NCI-H1092 treated with DMSO at 0.1 percent for 48 hours (cell line): ENCODE measurements around the gene SPAG5.

Experiments used
- DNase-seq: peaks from one replicate; lab custom pipeline; 2025; lab: John Stamatoyannopoulos, UW

SPAG5 gene

GRCh38 chr17:28541439-28541838, 57.4 kb downstream of the SPAG5 start:
- DNase-seq = no peak

DNA sequence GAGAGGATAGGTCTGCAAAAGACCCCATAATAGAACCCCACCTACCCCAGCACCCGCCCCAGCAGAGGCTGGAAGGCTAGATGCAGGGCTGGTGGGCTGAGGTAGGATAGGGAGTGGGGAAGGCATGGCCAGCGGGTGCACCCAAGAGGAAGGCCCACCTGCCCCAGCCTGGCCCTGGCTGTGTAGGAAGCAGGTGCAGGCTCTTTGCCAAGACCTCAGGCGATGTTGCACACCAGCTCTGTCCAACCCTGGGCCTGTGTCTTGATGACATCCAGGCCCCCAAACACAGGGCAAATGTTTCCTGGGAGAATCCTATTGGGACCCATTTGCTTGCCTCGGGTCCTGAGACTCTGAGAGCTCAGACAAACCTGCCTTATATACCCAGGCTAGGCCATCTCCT, 58.6 kb downstream of the SPAG5 start:
- no peak for DNase-seq

GRCh38 chr17:28538296-28538895, 60.4 kb downstream of the SPAG5 start:
- no peak for DNase-seq

- no peak for DNase-seq
These were observed 61.6 kb downstream of the SPAG5 start for GRCh38 chr17:28537219-28537610.

- DNase-seq = no peak
These were observed 62.1 kb downstream of the SPAG5 start for GRCh38 chr17:28536532-28537218.

DNA sequence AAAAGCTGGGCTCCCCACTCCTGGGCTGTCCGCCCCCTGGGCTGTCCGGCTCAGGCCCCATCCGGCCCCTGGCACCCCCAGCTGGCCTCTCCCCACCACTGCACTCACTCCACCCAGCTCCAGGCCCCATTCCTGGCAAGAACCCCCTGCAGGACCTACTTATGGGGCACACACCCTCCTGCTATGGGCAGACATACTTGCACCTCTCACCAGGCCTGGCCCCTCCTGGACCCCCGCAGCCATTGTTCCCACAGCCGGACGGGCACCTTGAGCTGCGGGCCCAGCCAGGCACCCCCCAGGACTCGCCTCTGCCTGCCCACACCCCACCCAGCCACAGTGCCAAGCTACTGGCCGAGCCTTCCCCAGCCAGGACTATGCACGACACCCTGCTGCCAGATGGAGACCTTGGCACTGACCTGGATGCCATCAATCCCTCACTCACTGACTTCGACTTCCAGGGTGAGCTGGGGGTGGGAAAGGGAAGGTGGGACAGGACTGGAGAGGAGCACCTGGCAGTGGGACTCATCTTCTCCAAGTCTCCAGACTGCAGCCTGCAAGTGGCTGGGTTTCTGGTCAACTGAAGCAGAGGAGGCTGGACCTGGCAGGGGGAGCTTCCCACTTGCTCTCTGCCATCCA, 64.0 kb downstream of the SPAG5 start:
- no peak for DNase-seq

DNA sequence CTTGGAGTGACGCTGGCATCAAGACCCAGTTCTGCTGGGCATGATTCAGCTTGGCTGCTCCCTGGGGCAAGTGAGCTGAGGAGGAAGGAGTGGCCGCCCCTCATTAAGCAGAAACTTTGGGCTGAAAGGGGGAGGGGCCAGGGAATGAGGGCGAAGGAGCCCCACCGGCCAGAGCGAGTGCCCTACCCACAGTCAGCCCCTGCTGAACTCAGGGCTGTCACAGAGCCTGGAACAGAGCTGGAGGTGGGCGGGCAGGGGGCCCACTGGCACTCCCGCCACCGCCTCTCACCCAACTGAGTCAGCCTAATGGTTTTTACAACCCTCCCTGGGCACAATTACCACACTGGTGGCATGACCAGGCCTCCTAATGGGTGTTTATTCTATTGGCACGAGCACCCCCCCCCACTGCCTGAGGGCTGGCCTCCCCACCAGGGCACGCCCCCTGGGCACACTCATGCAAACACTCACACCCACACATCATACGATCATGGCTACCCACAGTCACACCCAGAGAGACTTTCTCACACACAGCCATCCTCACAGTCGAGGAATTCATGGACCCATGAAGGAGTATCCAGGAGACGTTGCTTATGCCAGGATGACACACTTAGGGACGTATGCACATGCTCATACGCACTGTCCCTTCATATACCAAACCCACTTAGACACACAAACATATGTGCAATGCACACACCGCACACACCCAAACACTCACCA, 65.6 kb downstream of the SPAG5 start:
- DNase-seq = no peak

DNA sequence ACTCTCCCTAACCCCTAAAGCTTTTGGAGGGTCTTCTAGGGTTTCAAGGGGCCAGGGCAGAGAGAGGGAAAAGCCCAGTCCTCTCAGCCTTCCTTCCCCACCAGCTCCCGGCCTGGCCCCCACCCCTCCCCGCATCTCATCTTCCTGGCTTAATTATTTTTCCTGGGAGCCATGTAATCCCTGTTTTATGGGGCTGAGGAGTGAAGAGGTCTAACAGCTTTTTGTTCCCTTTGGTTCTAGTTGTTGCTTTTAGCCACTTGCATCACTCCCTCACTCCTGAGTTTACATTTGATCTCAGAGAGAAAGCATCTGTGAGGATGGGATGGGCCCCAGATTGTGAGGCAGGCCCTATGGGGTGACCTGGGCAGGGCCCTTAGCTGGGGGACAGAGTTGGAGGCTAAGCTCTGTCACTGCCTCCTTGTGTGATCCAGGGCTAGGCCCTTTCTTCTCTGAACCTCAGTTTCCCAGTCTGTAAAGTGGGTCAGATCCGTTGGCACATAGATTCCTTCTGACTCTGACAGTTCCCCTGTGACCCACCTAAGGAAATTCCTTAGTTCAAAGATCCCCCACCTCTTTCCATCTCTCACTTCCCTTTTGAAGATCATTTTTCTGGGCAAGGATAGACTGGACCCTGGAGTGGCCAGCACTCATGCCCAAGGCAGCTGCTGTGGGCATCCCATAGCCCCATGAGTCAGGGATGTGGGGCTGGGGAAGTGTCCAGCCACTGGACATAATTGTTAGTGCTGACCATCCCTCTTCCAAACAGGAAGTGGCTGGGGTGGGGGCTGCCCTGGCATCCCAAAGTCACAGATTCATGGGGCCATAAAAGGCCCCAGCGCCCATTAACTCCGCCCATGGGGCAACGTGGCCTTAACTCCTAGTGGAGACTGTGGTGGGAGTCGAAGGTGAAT, 66.5 kb downstream of the SPAG5 start:
- DNase-seq = no peak

DNA sequence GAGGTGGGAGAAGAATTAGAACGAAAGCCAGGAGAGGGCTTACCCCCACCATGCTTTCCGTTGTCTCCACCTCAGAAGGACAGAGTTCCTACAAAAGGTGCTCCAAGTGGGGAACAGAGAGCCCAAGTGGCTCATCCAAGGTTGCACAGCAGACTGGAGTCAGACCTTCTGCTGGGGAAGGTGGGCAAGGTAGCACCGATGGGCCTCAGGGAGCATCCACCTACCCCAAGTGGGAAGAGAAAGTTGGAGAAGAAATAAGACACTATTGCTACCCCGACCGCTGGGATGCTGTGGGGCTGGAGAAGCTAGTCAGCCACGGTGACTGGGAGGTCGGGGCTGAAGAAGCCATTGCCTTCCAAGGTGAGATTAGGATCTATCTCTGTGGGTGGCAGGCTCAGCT, 67.9 kb downstream of the SPAG5 start:
- DNase-seq = no peak

GRCh38 chr17:28530250-28530649, 68.6 kb downstream of the SPAG5 start:
- no peak for DNase-seq

GRCh38 chr17:28529013-28529400, 69.8 kb downstream of the SPAG5 start:
- DNase-seq = no peak

- no peak for DNase-seq
These were observed 70.4 kb downstream of the SPAG5 start for GRCh38 chr17:28528327-28529012.

GRCh38 chr17:28527859-28528258, 71.0 kb downstream of the SPAG5 start:
- no peak for DNase-seq
